K562 (cell line): ENCODE results near the gene COL6A2. TPM values are rescaled to one million over a fixed set of nuclear protein-coding genes. Genes with fewer than 3 reads are reported as not detected.

ENCODE experiments used
- ATAC-seq: fragments of 200-7000 bp; cut with Tn5 transposase; 3 replicates; pipeline ENCODE4 v1.9.1; 2020; ENCODE audit warnings: moderate library complexity
- BruUV-seq: library from RNA; stranded (reverse); fragments of 400-500 nt; replicated peaks from 2 replicates; lab custom pipeline; 2021; lab: Mats Ljungman, UMichigan
- CTCF ChIA-PET: fragments of 300-600 bp; formaldehyde crosslinking; extraction: SDS; loops from one replicate; lab custom pipeline; 2021; ENCODE audit warnings: low intra/inter-chr PET ratio; lab: Yijun Ruan, JAX
- POLR2A ChIA-PET: fragments of 300-600, 350-650 bp; sonication (Branson Sonifier 250); formaldehyde crosslinking; extraction: SDS; loops from one replicate; lab custom pipeline; 2021; ENCODE audit warnings: antibody characterized with exemption, inconsistent platforms; lab: Yijun Ruan, JAX
- DNase-seq, 4 experiments: peaks; one replicate each; pipeline versions ENCODE4 v3.0.0 to v3.0.0-alpha.2; 2011 to 2018; ENCODE audit warnings: low spot score in 3 of 4, mixed read lengths in 3 of 4; ENCODE audit errors: extremely low read depth in 1 of 4
- FAIRE-seq: peaks from 2 replicates; lab custom pipeline; 2011; peaks lifted over from hg19 to GRCh38; lab: Jason Lieb, UNC
- H2AFZ ChIP-seq: 2 replicates; pipeline ENCODE4 v1.6.0; 2011; ENCODE audit warnings: low read depth, low read length, control low read depth, inconsistent platforms
- H3K27ac ChIP-seq: fragments of 200-600 bp; 3 replicates; pipeline ENCODE4 v1.8.0; 2011; ENCODE audit warnings: low read depth, mild to moderate bottlenecking, control low read depth, inconsistent platforms, low read length, moderate library complexity, mixed read lengths; ENCODE audit errors: extremely low read depth
- H3K27me3 ChIP-seq, 2 experiments: fragments of 300-600 bp in 1 of 2; 2 replicates in 1 of 2; 3 replicates in 1 of 2; pipeline versions ENCODE4 v1.6.0 to v1.8.0; 2011; ENCODE audit warnings: inconsistent platforms in 2 of 2, low read length in 2 of 2, mild to moderate bottlenecking in 1 of 2, mixed read lengths in 1 of 2, moderate library complexity in 1 of 2; ENCODE audit not compliant: control insufficient read depth in 2 of 2, insufficient read depth in 2 of 2
- H3K36me3 ChIP-seq: fragments of 300-600 bp; 3 replicates; pipeline ENCODE4 v1.8.0; 2011; ENCODE audit warnings: mild to moderate bottlenecking, low read length, inconsistent platforms; ENCODE audit not compliant: control insufficient read depth, insufficient read depth
- H3K4me1 ChIP-seq, 2 experiments: fragments of 200-600 bp in 1 of 2; replicated peaks in 1 of 2; 2 replicates in 1 of 2; 3 replicates in 1 of 2; pipeline versions ENCODE4 v1.5.1 to v1.8.0; 2011; ENCODE audit warnings: inconsistent platforms in 2 of 2, low read length in 2 of 2, mild to moderate bottlenecking in 1 of 2, mixed read lengths in 1 of 2, moderate library complexity in 1 of 2; ENCODE audit not compliant: control insufficient read depth in 2 of 2, insufficient read depth in 2 of 2
- H3K4me2 ChIP-seq: 2 replicates; pipeline ENCODE4 v1.6.1; 2011; ENCODE audit warnings: low read length, control low read depth, inconsistent platforms, mixed read lengths; ENCODE audit not compliant: insufficient read depth
- H3K4me3 ChIP-seq: fragments of 200-600 bp; sonication (generic), shearing (Covaris generic); 2 replicates; pipeline ENCODE4 v1.5.1; 2016; ENCODE audit warnings: control low read depth, inconsistent platforms
- H3K79me2 ChIP-seq: fragments of 200-600 bp; 3 replicates; pipeline ENCODE4 v1.8.0; 2011; ENCODE audit warnings: low read length, inconsistent platforms; ENCODE audit not compliant: control insufficient read depth, insufficient read depth
- H3K9ac ChIP-seq, 2 experiments: 2 replicates each; pipeline versions ENCODE4 v1.6.0 to v1.6.1; 2011; ENCODE audit warnings: low read depth in 2 of 2, low read length in 2 of 2, control low read depth in 1 of 2, inconsistent platforms in 1 of 2, mild to moderate bottlenecking in 1 of 2, mixed read lengths in 1 of 2; ENCODE audit not compliant: insufficient read depth in 1 of 2
- H3K9me1 ChIP-seq: one replicate; pipeline ENCODE4 v1.6.0; 2011; ENCODE audit warnings: inconsistent platforms, mild to moderate bottlenecking, low read length, moderate library complexity; ENCODE audit not compliant: control insufficient read depth, insufficient read depth
- H3K9me3 ChIP-seq: replicated peaks from 2 replicates; pipeline ENCODE4 v1.5.1; 2011; ENCODE audit warnings: low read depth, low read length, inconsistent platforms; ENCODE audit not compliant: control insufficient read depth, insufficient read depth
- H4K20me1 ChIP-seq: replicated peaks from 2 replicates; pipeline ENCODE4 v1.6.1; 2011; ENCODE audit warnings: low read length, inconsistent platforms, mixed read lengths; ENCODE audit not compliant: control insufficient read depth, insufficient read depth
- ETS2 ChIP-seq: IDR thresholded peaks from 2 replicates; pipeline ENCODE4 v1.6.1; 2016; ENCODE audit warnings: borderline replicate concordance, missing genetic modification characterization, mild to moderate bottlenecking, moderate library complexity, missing compliant biosample characterization; ENCODE audit not compliant: poor library complexity, severe bottlenecking
- HNRNPLL ChIP-seq: fragments of 200-400 bp; formaldehyde crosslinking; IDR thresholded peaks from 2 replicates; pipeline ENCODE4 v1.6.1; 2017; ENCODE audit warnings: low read length, low read depth, mild to moderate bottlenecking; ENCODE audit not compliant: poor library complexity, severe bottlenecking
- MCM5 ChIP-seq: fragments of 450-650 bp; IDR thresholded peaks from 2 replicates; pipeline ENCODE4 v1.6.1; 2016; ENCODE audit warnings: low read depth
- SRSF7 ChIP-seq: fragments of 200-400 bp; formaldehyde crosslinking; optimal IDR thresholded peaks from 2 replicates; pipeline ENCODE3; 2017; ENCODE audit warnings: mild to moderate bottlenecking, low read depth, low read length
- ZBTB11 ChIP-seq, 3 experiments: fragments of 200-800 bp in 1 of 3; fragments of 250-450 bp in 1 of 3; fragments of 450-650 bp in 1 of 3; sonication (Bioruptor Pico) in 1 of 3; sonication (Bioruptor generic) in 1 of 3; formaldehyde crosslinking in 1 of 3; IDR thresholded peaks; 2 replicates each; pipeline versions ENCODE4 v1.6.1 to v1.8.0; 2016 to 2022; ENCODE audit warnings: mild to moderate bottlenecking in 2 of 3, missing genetic modification characterization in 2 of 3, missing compliant biosample characterization in 1 of 3, moderate library complexity in 1 of 3
- ZNF778 ChIP-seq: fragments of 450-650 bp; formaldehyde crosslinking; IDR thresholded peaks from 2 replicates; pipeline ENCODE4 v1.4.0; 2020; ENCODE audit warnings: mild to moderate bottlenecking, moderate library complexity
- WGBS: fragments of 100-300 bp; shearing (Covaris generic); methylation state at CpG from one replicate; pipeline ENCODE4 v1.1.6; 2016; ENCODE audit warnings: low coverage, mixed read lengths; ENCODE audit not compliant: insufficient coverage; ENCODE audit errors: missing lambda C conversion rate; 5-methylcytosine and 5-hydroxymethylcytosine counted together
- in situ Hi-C: fragments of 300-500 bp; cut with MboI; formaldehyde crosslinking; loops from 4 replicates; pipeline ENCODE4 v1.15.0; 2018; ENCODE audit warnings: inconsistent platforms, mixed read lengths
- intact Hi-C: fragments of 100-400 bp; cut with micrococcal nuclease; formaldehyde crosslinking; loops from 2 replicates; pipeline ENCODE4 v1.14.2; 2022
- polyA plus RNA-seq, 8 experiments: library from polyadenylated mRNA; depleted of rRNA in 4 of 8; stranded (reverse) in 5 of 8; unstranded in 3 of 8; fragments of >200 nt; fragmentation: Nextera tagmentation in 2 of 8; fragmentation: Illumina TruSeq in 1 of 8; extraction: Ambion mirVana in 2 of 8; extraction: Trizol in 1 of 8; gene quantifications; 2 replicates each; pipeline versions ENCODE4 v1.2.1 to v1.2.3, GENCODE V29; 2011 to 2014; ENCODE audit warnings: inconsistent platforms in 1 of 8, missing spikeins in 1 of 8
- total RNA-seq, 7 experiments: library from RNA; depleted of rRNA in 6 of 7; stranded (reverse); fragments of >200 nt in 6 of 7; fragmentation: Illumina TruSeq in 2 of 7; extraction: Trizol in 2 of 7; gene quantifications; 2 replicates each; pipeline versions ENCODE4 v1.2.1 to v1.2.3, GENCODE V29; 2011 to 2021; ENCODE audit warnings: low replicate concordance in 1 of 7

COL6A2 gene
- total and polyA plus RNA-seq, 9 of the 15 experiments (the other 6 are each of a cell fraction or from before 2014, with no cell fraction given), result 0.07 to 1.1 (median 0.24) TPM; not detected in 3

GRCh38 chr21:46100020-46100419 is 2.1 kb downstream of the COL6A2 start:
- Histone ChIP-seq H2AFZ (no peak overlapping the region), H3K4me3 (no peak overlapping the region), H3K9me1 (no peaks in the 10 kb centered on the region), H3K79me2 (no peaks in the 10 kb centered on the region), H4K20me1 (0 out of 2 replicates have a peak, but pooled peaks cover 6% of the 10 kb centered on the region), H3K27me3 (peaks cover 14 to 31% of the 10 kb centered on the region in 2 experiments), H3K9ac (no peak overlapping the region), H3K27ac (no peak overlapping the region), H3K4me2 (no peak overlapping the region), H3K9me3 (no peaks in the 10 kb centered on the region), H3K4me1 (peaks cover 0 to 24% of the 10 kb centered on the region in 2 experiments; a peak in 2 of 5 replicates), H3K36me3 (no peaks in the 10 kb centered on the region)
- DNase-seq (no peak), ATAC-seq (no peak), FAIRE-seq (peak; percentile 65)
- intact Hi-C loops (no loop called here), in situ Hi-C loops (no loop called here)
- TF ChIP-seq ZBTB11 (CRISPR knock-in tag; IDR thresholded peaks at IDR 0.05) (no peak), ZNF778 (no peak), MCM5 (no peak), ETS2 (tag) (no peak), SRSF7 (no peak), HNRNPLL (no peak)
- CTCF ChIA-PET, result no interaction called here
- POLR2A ChIA-PET, result interaction anchor here (0.8 to 0.9 kb wide), 2 partner anchors 15 to 35 kb away, joined by 3 read pairs; no protein-coding TSS in a partner anchor
- 6% methylated on average over 6 of the region's 6 CpGs for WGBS
- no TSS peak for BruUV-seq
